NB4 (cell line): ENCODE results near the gene KAZN.

Experiments
- DNase-seq: peaks from one replicate; pipeline ENCODE4 v3.0.0; 2010; ENCODE audit warnings: low read depth
- H3K4me3 ChIP-seq: one replicate; pipeline ENCODE4 v1.5.1; 2011; ENCODE audit warnings: mild to moderate bottlenecking, low read depth, low read length, moderate library complexity
- CTCF ChIP-seq: IDR thresholded peaks from one replicate; pipeline ENCODE4 v1.5.1; 2012; ENCODE audit warnings: low read depth, low read length
- MYC ChIP-seq: IDR thresholded peaks from 2 replicates; pipeline ENCODE4 v1.6.1; 2011; ENCODE audit warnings: low read depth, low read length
- POLR2A ChIP-seq: IDR thresholded peaks from 2 replicates; pipeline ENCODE4 v1.6.1; 2011; ENCODE audit warnings: mild to moderate bottlenecking; ENCODE audit not compliant: insufficient read length; ENCODE audit errors: extremely low read depth
- TF ChIP-seq, protein P1 (sequence below): IDR thresholded peaks from 2 replicates; pipeline ENCODE4 v1.6.1; 2011; ENCODE audit warnings: low read depth, low read length

Gene KAZN

DNA sequence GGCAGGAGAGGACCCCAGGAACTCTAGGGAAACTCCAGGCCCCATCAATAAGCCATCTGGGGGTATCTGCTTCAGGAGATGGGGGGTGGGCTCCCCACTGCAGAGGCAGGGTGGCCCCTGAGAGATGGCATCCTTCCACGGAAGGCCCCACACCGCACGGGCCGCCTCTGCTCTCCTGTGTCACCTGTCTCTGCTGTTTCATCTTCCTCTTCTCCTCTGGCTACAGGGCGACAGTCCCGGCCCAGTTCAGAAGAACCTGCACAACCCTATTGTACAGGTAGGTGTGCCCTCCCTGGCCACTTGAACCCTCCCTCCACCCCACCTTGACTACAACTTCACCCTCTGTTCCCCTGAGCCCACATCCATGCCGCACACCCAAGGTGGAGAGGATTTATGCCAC is 464.9 kb downstream of the KAZN start:
- no peak for TF ChIP-seq MYC
- no peak for TF ChIP-seq CTCF
- TF ChIP-seq, protein P1, sequence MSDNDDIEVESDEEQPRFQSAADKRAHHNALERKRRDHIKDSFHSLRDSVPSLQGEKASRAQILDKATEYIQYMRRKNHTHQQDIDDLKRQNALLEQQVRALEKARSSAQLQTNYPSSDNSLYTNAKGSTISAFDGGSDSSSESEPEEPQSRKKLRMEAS, result no peak
- TF ChIP-seq POLR2A, result no peak
- DNase-seq, result no peak

GRCh38 chr1:15063783-15064182 is 465.3 kb downstream of the KAZN start:
- H3K4me3 ChIP-seq, result no peak overlapping the region
- TF ChIP-seq POLR2A (no peak), CTCF (no peak), MYC (no peak)
- TF ChIP-seq, protein P1, result no peak
- DNase-seq, result no peak

More for the DNA sequence above, 464.9 kb downstream of the KAZN start:
- no peak overlapping the region for H3K4me3 ChIP-seq

DNA sequence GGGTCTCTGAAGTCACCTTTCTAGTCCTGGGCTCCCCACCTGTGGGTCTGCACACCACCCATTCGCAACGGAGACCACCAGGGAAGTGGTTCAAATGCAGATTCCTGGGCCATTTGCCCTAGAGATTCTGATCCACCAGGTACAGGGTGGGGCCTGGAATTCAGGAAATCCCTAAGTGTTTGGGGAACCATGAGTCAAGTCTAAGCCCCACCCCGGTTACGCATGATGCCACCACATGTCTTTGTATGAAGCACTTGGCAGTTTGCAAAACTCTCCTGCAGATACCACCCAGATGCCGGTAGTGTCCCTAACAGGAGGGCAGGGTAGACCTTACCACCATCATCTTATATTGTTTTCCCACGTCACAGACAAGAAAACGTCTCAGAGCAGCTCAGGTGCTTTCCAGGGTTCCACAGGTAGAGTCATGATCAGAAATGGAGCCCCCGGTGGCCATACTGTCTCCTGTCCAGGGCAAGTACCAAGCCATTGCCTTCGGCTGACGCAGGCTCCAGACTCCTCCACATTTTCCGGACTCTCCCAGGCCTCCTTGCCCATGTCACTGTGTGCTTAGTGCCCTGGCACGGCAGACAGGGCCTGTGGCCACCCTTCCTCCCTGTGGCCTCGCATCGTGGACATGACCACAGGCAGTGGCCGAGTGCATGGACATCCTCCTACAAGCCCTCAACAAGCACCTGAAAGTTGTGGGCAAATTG is 465.9 kb downstream of the KAZN start:
- TF ChIP-seq POLR2A, result no peak
- TF ChIP-seq CTCF, result peak; percentile 18
- H3K4me3 ChIP-seq, result no peak overlapping the region
- no peak for DNase-seq

DNA sequence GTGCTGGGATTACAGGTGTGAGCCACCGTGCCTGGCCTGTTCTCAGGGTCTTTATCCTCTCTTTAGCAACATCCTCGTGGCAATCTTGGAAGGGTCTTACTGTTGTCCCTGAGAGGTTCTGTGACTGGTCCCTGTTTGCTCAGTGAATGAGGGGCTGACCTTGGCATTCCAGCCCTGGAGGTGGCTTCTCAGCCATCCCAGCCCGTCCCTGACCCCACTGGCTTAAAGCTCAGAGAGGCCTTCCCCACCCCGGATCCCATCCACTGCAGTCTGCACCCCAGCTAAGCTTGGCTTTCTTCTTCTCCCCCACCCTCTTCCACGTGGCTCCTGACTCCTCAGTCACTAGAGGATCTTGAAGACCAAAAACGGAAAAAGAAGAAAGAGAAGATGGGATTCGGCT is 466.8 kb downstream of the KAZN start:
- no peak for DNase-seq
- no peak overlapping the region for H3K4me3 ChIP-seq
- TF ChIP-seq, protein P1, result no peak
- no peak for TF ChIP-seq POLR2A
- TF ChIP-seq CTCF, result no peak
- TF ChIP-seq MYC, result no peak

GRCh38 chr1:15065736-15066135 is 467.3 kb downstream of the KAZN start:
- DNase-seq, result no peak
- TF ChIP-seq CTCF (no peak), MYC (no peak), POLR2A (no peak)
- TF ChIP-seq, protein P1, result no peak
- H3K4me3 ChIP-seq, result no peak overlapping the region
